ENCODE results near the gene DPY30.
A peak's percentile ranks its signal among the peaks of the same experiment; 100 is the strongest.
"Not testable (repeated sequence)": the region's sequence is repeated elsewhere in the genome, so short reads cannot be mapped to it uniquely, and the experiment has no call there.

DPY30 gene

DNA sequence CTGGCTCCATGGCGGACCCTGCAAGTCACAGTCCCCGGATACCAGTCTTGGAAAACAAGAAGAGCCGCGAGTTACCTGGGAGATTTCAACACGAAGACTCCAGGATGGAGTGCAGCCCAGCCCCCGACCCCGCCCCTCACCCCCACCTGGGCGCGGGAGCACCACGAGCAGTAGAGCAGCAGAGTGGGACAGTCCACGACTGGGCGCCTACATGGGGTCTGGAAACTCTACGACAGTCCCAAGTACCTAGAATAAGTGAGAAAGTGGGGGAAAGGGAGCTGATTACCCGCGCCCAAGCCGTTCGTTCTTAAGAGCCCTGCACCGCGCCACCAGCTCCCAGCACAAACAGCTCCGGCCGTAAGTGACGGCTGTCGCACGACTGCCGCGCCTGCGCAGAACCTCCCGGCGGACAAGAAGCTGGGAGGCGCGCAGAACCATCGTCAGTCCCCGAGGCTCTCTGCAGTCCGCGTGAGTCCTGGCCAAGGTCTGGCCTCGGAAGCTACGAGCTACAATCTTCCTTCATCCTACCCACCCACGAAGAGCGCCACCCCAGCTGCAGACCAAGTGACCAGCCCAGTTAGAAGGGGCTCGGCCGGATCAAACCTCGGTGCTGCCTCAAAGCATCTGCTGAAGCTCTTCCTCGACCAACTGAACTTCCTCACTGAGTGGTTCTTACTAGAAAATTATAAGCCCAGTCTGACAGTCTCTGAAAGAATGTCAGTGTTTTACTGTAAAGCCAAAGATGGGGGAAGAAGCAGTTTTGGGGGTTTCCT is at the start of gene DPY30:
DPY30 (minus strand) TSS at position 359 of the 773 bp plus-strand sequence; CDS start at position 10, 349 bp downstream.
- Mint-ChIP-seq H3K9me3 (no peaks in the 10 kb centered on the region), H3K27ac (peak within 1 kb of the TSS; percentile 92), H3K36me3 (ENCODE audit: low read depth) (peaks cover 4% of the 10 kb centered on the region), H3K27me3 (no peaks in the 10 kb centered on the region), H3K4me3 (peak within 1 kb of the TSS; percentile 92), H3K4me1 (ENCODE audit: low read depth) (peaks cover 14% of the 10 kb centered on the region)

DNA sequence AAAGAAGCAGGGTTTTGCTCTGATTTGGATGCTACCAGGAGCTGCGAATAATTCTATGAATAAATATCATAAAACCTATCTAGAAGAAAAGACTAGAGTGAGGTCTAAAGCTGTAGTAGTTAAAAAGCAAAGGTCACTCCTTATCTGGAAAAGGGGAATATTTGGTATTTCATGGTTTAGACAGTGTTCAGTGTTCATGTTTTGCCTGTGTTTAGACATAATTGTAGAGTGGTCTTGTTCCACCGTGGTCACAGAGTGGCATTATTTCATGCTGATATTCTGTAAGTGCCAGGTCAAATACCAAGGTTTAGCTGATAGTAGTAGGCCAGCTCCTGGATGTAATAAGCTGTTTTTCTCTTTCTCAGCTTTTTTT is 34.5 kb upstream of the DPY30 start:
- Mint-ChIP-seq H3K27ac (no peak overlapping the region), H3K4me3 (no peak overlapping the region), H3K27me3 (no peaks in the 10 kb centered on the region), H3K9me3 (no peaks in the 10 kb centered on the region), H3K36me3 (ENCODE audit: low read depth) (peaks cover 25% of the 10 kb centered on the region), H3K4me1 (ENCODE audit: low read depth) (peaks cover 9% of the 10 kb centered on the region)

DNA sequence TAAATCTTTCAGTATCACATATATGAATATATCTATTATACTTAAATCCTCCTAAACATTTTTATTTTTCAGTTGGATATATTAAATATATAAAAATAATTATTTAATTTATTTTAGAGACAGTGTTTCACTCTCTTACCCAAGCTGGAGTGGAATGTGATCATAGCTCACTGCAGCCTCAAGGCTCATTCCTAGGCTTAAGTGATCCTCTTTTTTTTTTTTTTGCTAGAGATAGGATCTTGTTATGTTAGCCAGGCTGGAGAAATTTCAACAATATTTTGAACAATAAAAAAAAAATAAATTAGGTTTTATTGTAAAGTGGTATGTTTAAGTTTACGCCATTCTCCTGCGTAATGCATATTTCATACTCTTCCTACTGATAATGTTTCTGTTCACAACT is 27.9 kb upstream of the DPY30 start:
- Mint-ChIP-seq H3K4me3 (no peak overlapping the region), H3K27me3 (no peaks in the 10 kb centered on the region), H3K9me3 (no peaks in the 10 kb centered on the region)

DNA sequence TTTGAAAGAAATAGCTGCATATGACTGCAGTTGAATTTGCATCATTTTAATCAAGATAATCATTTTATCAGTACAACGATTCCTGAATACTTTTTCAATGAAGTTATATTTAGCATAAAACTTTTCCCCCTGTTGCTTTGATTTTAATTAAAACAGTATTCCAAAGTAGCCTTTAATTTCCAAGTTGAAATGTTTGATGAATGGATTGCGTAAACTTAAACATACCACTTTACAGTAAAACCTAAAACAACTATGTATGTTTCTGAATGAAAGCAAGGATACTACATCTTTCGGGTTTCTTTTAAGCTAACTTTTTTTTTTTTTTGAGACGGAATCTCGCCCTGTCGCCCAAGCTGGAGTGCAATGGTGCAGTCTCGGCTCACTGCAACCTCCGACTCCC is 25.1 kb upstream of the DPY30 start:
- no peaks in the 10 kb centered on the region for H3K27me3 Mint-ChIP-seq
- no peaks in the 10 kb centered on the region for H3K36me3 Mint-ChIP-seq (ENCODE audit: low read depth)
- H3K9me3 Mint-ChIP-seq: no peaks in the 10 kb centered on the region
- peak overlapping the region; percentile 91 for H3K4me3 Mint-ChIP-seq
- peaks cover 38% of the 10 kb centered on the region for H3K4me1 Mint-ChIP-seq (ENCODE audit: low read depth)
- H3K27ac Mint-ChIP-seq: peak overlapping the region; percentile 83

More for the DNA sequence above, 27.9 kb upstream of the DPY30 start:
- H3K4me1 Mint-ChIP-seq (ENCODE audit: low read depth): peaks cover 38% of the 10 kb centered on the region
- H3K36me3 Mint-ChIP-seq (ENCODE audit: low read depth): peaks cover 17% of the 10 kb centered on the region
- no peak overlapping the region for H3K27ac Mint-ChIP-seq

DNA sequence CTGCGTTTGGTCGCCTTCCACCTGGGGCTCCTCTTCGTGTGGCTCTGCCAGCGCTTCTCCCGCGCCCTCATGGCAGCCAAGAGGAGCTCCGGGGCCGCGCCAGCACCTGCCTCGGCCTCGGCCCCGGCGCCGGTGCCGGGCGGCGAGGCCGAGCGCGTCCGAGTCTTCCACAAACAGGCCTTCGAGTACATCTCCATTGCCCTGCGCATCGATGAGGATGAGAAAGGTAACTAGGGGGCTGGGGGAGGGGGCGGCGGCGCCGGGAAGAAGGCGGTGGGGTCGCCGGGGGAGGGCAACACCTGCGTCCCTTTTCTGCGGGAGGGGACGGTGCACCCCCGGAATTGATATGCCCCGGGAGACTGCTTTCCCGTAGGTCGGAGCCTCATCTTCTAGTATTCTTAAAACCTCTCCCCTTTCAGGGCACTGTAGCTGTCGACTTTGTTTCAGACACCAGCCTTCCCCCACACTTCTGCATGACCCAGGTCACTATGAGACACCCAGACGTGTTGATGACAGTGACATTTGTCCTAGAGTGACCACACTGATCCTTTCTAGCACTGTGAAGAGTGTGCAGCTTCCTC is 24.5 kb upstream of the DPY30 start:
- H3K9me3 Mint-ChIP-seq: no peaks in the 10 kb centered on the region
- peaks cover 38% of the 10 kb centered on the region for H3K4me1 Mint-ChIP-seq (ENCODE audit: low read depth)
- H3K27me3 Mint-ChIP-seq: no peaks in the 10 kb centered on the region
- H3K27ac Mint-ChIP-seq: peak overlapping the region; percentile 83
- H3K4me3 Mint-ChIP-seq: peak overlapping the region; percentile 91
- no peaks in the 10 kb centered on the region for H3K36me3 Mint-ChIP-seq (ENCODE audit: low read depth)

DNA sequence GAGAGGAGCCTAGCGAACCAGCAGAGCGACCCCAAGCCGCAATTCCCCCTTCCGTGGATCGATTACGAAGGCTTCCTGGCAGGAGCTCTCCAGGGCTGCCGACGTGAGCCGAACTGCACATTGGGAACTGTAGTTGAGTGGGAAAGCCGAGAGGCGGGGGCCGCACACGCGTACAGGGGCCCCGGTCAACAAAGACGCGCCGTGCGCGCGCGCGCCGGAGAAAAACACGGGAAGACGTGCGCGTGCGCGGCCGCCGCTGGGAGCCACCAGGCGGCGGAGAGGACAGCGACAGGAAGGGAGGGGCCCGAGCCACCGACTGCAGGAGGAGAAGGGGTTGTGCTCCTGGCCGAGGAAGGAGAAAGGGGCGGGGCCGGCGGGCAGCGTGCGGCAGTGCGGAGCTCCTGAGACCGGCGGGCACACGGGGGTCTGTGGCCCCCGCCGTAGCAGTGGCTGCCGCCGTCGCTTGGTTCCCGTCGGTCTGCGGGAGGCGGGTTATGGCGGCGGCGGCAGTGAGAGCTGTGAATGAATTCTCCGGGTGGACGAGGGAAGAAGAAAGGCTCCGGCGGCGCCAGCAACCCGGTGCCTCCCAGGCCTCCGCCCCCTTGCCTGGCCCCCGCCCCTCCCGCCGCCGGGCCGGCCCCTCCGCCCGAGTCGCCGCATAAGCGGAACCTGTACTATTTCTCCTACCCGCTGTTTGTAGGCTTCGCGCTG is 23.9 kb upstream of the DPY30 start, which contains the start of gene SPAST:
SPAST (plus strand) TSS at position 247 of the 711 bp plus-strand sequence; CDS start at position 523, 276 bp downstream.
- no peaks in the 10 kb centered on the region for H3K27me3 Mint-ChIP-seq
- H3K4me1 Mint-ChIP-seq (ENCODE audit: low read depth): peaks cover 38% of the 10 kb centered on the region
- H3K27ac Mint-ChIP-seq: peak within 1 kb of the TSS; percentile 90
- no peaks in the 10 kb centered on the region for H3K36me3 Mint-ChIP-seq (ENCODE audit: low read depth)
- no peaks in the 10 kb centered on the region for H3K9me3 Mint-ChIP-seq
- H3K4me3 Mint-ChIP-seq: peak within 1 kb of the TSS; percentile 91

DNA sequence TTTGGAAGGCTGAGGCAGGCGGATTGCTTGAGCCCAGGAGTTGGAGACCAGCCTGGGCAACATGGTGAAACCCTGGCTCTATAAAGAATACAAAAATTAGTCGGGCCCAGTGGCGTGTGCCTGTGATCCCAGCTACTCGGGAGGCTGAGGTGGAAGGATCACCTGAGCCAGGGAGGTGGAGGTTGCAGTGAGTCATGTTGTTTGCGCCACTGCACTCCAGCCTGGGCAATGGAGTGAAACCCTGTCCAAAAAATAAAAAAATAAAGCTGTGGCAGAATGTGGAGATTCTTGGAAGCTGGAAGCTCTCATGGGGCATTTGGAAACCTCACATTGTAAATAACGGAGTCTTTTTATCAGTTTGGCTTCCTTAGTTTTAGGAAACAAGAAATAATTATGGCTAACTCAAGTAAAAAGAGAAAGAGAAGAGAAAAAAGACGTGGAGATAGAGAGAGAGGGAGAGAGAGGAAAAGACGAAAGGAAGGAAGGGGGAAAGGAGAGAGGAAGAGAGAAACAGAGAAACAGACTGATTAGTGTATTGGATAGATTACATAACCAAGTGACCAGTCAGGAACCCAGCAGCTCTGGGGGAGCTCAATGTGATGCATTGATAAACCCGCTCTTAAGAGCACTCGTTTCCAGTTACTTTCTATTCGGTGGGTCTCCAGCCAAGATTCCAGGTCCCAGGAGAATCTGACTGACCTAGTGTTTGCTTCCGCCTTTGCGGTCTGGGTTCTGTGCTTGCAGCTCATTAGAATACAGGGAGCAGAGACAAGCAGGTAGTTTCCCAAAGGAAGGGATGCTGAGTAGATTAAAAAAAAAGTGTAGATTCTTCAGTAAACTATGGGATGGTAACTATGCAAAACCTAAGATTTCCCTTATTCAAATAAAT is 22.6 kb upstream of the DPY30 start:
- Mint-ChIP-seq H3K4me3 (peak overlapping the region; percentile 91), H3K27me3 (no peaks in the 10 kb centered on the region), H3K27ac (peak overlapping the region; percentile 16), H3K36me3 (ENCODE audit: low read depth) (no peaks in the 10 kb centered on the region), H3K9me3 (no peaks in the 10 kb centered on the region), H3K4me1 (ENCODE audit: low read depth) (peaks cover 36% of the 10 kb centered on the region)

DNA sequence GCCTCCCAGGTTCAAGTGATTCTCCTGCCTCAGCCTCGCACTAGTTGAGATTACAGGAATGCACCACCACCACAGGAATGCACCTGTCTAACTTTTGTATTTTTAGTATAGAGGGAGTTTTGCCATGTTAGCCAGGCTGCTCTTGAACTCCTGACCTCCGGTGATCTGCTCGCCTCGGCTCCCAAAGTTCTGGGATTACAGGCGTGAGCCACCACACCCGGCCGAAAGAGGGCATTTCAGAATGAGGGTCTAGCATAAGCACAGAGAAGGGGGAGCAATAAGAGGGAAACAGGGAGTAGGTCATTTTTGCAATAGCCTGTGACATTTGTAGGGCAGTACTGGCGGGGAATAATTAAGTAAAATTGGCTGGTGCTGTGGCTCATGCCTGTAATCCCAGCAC is 21.8 kb upstream of the DPY30 start:
- Mint-ChIP-seq H3K27ac (no peak overlapping the region), H3K36me3 (ENCODE audit: low read depth) (no peaks in the 10 kb centered on the region), H3K4me1 (ENCODE audit: low read depth) (peaks cover 32% of the 10 kb centered on the region), H3K27me3 (no peaks in the 10 kb centered on the region), H3K4me3 (no peak overlapping the region), H3K9me3 (no peaks in the 10 kb centered on the region)

DNA sequence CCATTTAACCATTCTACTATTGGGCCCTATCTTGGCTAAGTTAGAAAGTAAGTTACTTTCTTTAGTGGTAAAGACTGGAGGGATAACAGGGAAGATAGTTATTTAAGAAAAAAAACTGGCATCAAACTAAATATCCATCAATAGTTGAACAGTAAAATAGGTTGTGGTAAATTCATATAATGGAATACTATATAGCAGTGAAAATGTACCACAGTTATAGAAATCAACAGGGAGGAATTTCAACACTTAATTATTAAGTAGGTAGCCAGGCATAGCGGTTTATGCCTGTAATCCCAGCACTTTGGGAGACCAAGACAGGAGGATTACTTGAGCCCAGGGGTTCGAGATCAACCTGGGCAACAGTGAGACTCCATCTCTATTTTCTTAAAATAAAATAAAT is 20.7 kb upstream of the DPY30 start:
- Mint-ChIP-seq H3K27me3 (no peaks in the 10 kb centered on the region), H3K4me1 (ENCODE audit: low read depth) (peaks cover 26% of the 10 kb centered on the region), H3K9me3 (no peaks in the 10 kb centered on the region), H3K36me3 (ENCODE audit: low read depth) (no peaks in the 10 kb centered on the region), H3K4me3 (no peak overlapping the region), H3K27ac (no peak overlapping the region)

DNA sequence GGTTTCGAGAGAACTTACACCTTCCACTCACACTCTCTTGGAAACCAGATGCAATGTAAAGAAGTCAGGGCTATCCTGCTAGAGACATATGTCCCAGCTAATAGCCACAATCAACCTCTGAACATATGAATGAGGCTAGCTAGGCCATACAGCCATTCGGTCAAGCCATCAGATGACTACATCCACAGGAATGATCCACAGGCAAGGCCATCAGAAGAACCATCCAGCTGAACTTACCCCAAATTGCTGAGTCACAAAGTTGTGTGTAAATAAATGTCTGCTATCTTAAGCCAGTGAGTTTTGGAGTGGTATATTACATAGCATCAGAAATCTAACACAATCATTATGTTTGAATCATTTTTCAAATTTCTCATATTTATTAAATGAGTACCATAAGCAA is 18.5 kb upstream of the DPY30 start:
- no peak overlapping the region for H3K4me3 Mint-ChIP-seq
- H3K9me3 Mint-ChIP-seq: no peaks in the 10 kb centered on the region
- peaks cover 16% of the 10 kb centered on the region for H3K4me1 Mint-ChIP-seq (ENCODE audit: low read depth)
- H3K27ac Mint-ChIP-seq: no peak overlapping the region
- no peaks in the 10 kb centered on the region for H3K27me3 Mint-ChIP-seq
- no peaks in the 10 kb centered on the region for H3K36me3 Mint-ChIP-seq (ENCODE audit: low read depth)

DNA sequence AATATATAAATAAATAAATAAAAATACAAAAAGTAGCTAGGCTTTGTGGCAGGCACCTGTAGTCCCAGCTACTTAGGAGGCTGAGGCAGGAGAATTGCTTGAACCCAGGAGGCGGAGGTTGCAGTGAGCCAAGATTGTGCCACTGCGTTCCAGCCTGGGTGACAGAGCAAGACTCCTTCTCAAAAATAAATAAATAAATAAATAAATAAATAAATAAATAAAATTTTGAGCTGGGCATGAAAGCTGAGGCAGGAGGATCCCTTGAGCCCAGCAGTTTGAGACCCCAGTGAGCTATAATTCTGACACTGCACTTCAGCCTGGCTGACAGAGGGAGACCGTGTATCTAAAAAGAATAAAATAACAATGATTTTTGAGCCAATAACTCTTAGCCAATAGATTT is 15.0 kb upstream of the DPY30 start:
- H3K9me3 Mint-ChIP-seq; H3K27ac Mint-ChIP-seq; H3K36me3 Mint-ChIP-seq (ENCODE audit: low read depth); H3K27me3 Mint-ChIP-seq; H3K4me1 Mint-ChIP-seq (ENCODE audit: low read depth); H3K4me3 Mint-ChIP-seq: not testable (repeated sequence)

DNA sequence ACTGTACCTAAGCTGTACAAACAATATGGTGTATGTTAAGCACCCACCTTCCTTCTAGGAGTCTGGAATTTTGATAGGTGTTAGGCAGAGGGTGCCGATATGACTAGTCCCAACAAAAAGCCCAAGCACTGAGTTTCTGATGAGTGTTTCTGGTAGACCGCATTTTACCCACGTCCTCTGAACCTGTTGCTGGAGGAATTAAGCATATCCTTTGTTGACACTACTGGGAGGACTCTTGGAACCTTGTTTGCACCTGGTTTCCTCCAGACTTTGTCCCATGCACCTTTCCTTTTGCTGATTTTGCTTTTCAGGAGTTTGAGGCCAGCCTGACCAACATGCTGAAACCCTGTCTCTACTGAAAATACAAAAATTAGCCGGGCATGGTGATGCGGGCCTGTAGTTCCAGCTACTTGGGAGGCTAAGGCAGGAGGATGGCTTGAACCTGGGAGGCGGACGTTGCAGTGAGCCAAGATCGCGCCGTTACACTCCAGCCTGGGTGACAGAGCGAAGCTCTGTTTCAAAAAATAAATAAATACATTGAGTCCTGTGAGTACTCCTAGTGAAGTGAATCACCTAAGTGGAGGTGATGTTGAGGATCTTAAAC is 12.3 kb upstream of the DPY30 start:
- Mint-ChIP-seq H3K4me1 (ENCODE audit: low read depth) (peaks cover 5% of the 10 kb centered on the region), H3K27ac (no peak overlapping the region), H3K9me3 (no peaks in the 10 kb centered on the region), H3K4me3 (no peak overlapping the region), H3K27me3 (no peaks in the 10 kb centered on the region), H3K36me3 (ENCODE audit: low read depth) (no peaks in the 10 kb centered on the region)

DNA sequence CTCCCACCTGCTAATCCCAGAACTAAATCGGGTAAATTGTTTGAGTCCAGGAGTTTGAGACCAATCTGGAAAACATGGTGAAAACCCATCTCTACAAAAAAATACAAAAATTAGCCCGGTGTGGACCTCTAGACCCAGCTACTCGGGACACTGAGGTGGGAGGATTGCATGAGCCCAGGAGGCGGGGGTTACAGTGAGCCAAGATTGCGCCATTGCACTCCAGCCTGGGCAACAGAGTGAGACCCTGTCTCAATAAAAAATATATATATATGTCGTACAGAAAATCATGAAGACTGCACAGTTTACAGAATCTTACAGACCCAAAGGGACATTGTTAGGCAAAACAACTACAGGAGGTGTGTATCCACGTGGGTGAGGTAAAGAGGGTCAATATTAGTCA is 4.0 kb upstream of the DPY30 start:
- Mint-ChIP-seq H3K36me3 (ENCODE audit: low read depth) (no peaks in the 10 kb centered on the region), H3K27ac (no peak overlapping the region), H3K27me3 (no peaks in the 10 kb centered on the region), H3K9me3 (no peaks in the 10 kb centered on the region), H3K4me1 (ENCODE audit: low read depth) (peaks cover 10% of the 10 kb centered on the region), H3K4me3 (no peak overlapping the region)

DNA sequence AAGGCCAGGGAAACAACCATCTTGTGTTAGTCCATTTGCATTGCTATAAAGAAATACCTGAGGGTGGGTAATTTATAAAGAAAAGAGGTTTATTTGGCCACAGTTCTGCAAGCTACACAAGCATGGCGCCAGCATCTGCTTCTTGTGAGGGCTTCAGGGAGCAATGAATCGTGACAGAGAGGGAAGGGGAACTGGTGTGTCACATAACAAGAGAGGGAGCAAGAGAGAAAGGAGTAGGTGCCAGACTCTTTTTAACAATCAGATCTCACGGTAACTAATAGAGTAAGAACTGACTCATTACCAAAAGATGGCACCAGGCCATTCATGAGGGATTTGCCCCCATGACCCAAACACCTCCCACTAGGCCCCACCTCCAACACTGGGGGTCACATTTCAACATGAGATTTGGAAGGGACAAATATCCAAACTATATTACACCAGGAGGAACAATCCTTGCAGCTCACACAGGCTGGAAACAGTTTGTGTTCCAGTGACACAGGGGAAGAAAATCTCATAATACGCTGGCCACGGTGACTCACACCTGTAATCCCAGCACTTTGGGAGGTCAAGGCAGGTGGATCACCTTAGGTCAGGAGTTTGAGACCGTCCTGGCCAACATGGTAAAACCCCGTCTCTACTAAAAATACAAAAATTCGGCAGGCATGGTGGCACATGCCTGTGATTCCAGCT is 5.3 kb downstream of the DPY30 start:
- H3K27ac Mint-ChIP-seq: peak overlapping the region; percentile 28
- H3K9me3 Mint-ChIP-seq, H3K4me3 Mint-ChIP-seq, H3K27me3 Mint-ChIP-seq: not testable (repeated sequence)
- H3K36me3 Mint-ChIP-seq (ENCODE audit: low read depth): peaks cover 28% of the 10 kb centered on the region
- H3K4me1 Mint-ChIP-seq (ENCODE audit: low read depth): peaks cover 27% of the 10 kb centered on the region

All from stimulated activated naive CD8-positive, alpha-beta T cell treated with anti-CD3 and anti-CD28 coated beads, Interleukin-15, Interleukin-2, amounts not matched to agents 100 ng/mL and 50 ng/mL, for 24 hours (primary cell).